ENCODE results near the gene YJEFN3.

DNA sequence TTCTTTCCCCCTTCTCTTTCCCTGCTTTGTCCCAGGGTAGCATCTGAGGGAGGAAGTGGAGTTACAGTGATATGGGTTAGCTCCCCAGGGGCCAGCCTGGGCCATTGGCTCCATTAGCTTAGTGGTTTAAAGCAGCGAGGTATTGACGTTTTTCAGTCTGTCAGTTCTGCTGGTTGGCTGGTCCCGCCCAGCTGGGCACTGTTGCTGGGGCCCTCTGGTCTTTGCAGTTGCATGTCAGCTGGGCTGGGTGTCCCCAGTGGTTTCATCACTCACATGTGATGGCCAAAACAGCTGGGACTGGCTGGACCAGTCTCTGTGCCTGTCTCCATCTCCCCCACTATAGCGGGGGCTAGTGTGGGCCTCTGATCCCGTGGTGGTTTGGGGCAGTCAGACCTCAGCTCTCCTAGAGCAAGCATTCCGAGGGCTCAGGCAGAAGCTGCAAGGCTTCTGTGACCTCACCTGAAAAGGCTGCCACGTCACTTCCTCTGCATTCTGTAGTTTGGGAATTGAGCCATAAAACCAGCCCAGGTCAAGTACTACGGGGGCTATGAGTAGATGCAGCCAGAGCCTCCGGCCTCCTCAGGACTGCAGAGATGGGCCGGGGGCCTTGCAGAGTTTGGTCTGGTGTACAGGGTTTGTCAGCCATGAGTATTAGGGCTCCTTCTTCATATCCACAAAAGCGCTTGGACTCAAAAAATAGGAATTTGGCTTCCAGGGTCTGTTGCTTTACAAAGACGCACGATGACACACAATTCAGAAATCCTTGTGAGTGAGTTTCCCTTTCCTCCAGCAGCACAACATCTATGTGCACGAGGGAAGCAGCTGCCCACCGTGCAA lies 43.3 kb upstream of the YJEFN3 start:
- TF ChIP-seq, protein P1, sequence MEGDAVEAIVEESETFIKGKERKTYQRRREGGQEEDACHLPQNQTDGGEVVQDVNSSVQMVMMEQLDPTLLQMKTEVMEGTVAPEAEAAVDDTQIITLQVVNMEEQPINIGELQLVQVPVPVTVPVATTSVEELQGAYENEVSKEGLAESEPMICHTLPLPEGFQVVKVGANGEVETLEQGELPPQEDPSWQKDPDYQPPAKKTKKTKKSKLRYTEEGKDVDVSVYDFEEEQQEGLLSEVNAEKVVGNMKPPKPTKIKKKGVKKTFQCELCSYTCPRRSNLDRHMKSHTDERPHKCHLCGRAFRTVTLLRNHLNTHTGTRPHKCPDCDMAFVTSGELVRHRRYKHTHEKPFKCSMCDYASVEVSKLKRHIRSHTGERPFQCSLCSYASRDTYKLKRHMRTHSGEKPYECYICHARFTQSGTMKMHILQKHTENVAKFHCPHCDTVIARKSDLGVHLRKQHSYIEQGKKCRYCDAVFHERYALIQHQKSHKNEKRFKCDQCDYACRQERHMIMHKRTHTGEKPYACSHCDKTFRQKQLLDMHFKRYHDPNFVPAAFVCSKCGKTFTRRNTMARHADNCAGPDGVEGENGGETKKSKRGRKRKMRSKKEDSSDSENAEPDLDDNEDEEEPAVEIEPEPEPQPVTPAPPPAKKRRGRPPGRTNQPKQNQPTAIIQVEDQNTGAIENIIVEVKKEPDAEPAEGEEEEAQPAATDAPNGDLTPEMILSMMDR (IDR thresholded peaks at IDR 0.05; ENCODE audit: low read length), result no peak
- no peak for TF ChIP-seq EZH2 (IDR thresholded peaks at IDR 0.05; ENCODE audit: borderline replicate concordance, low read length)

Measured in OCI-LY1 (cell line).